Esophagus squamous epithelium (tissue), 4 donors: ENCODE data around the gene SHQ1.

Experiments
- CTCF ChIP-seq, 6 experiments: fragments of 450-650 bp in 4 of 6; fragments of 200-600 bp in 2 of 6; sonication (generic) in 2 of 6; IDR thresholded peaks; one replicate each; pipeline ENCODE4 v1.5.1; 2016 to 2019; ENCODE audit warnings: antibody characterized with exemption in 6 of 6, mild to moderate bottlenecking in 4 of 6, moderate library complexity in 4 of 6
- POLR2A ChIP-seq, 4 donors: fragments of 450-650 bp; IDR thresholded peaks; one replicate each; pipeline ENCODE4 v1.6.1; 2017; ENCODE audit warnings: antibody characterized with exemption in 4 of 4, mild to moderate bottlenecking in 4 of 4, moderate library complexity in 3 of 4

GRCh38 chr3:72738752-72739530 is 109.3 kb downstream of the SHQ1 start:
- peak in 1 of 6 experiments; percentile 12 for TF ChIP-seq CTCF (IDR thresholded peaks at IDR 0.05)
- no peak for TF ChIP-seq POLR2A (IDR thresholded peaks at IDR 0.05)
